Measurements from ENCODE around the gene ZBTB21. TPM values are rescaled to one million over a fixed set of nuclear protein-coding genes. Genes with fewer than 3 reads are reported as not detected.

The ZBTB21 gene
- total and polyA plus RNA-seq, 2 experiments from 2014 or later = 10.7 TPM

DNA sequence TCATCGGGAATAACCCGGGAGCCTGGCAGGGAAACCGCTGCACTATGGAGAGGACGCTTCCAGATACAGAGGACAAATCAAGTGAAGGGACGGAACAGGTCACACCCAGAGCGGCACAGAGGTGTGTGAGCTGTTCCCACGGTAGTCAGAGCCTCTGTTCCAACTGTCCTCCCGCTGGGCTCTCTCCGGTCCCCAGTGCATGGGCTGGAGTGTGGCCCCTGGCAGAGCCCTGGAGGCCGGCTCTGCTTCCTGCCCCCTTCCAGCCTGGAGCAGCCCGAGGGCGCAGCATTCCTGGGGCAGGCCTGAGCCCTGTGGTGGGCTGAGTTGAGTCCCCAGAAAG lies 11.9 kb upstream of the ZBTB21 start:
- Histone ChIP-seq H3K79me2 (ENCODE audit: insufficient read depth) (no peaks in the 10 kb centered on the region), H3K4me1 (ENCODE audit: insufficient read depth) (peaks cover 9% of the 10 kb centered on the region; the same call in 1 of the 2 replicates), H3K9me3 (ENCODE audit: low read depth) (no peaks in the 10 kb centered on the region), H3K4me2 (ENCODE audit: unreplicated experiment) (no peak overlapping the region), H3F3A (ENCODE audit: insufficient read depth) (no peaks in the 10 kb centered on the region), H3K27ac (no peak overlapping the region), H3K9me2 (ENCODE audit: insufficient read depth) (no peaks in the 10 kb centered on the region), H4K20me1 (ENCODE audit: insufficient read depth) (no peaks in the 10 kb centered on the region), H3K36me3 (ENCODE audit: low read depth) (no peaks in the 10 kb centered on the region), H3K27me3 (replicated peaks; ENCODE audit: insufficient read depth) (no peaks in the 10 kb centered on the region), H3K9ac (no peak overlapping the region), H3K4me3 (no peak overlapping the region), H2AFZ (no peak overlapping the region)
- in situ Hi-C loops (cut with MboI) = no loop called here
- WGBS, 2 experiments (ENCODE audit: low coverage in 1 of 2, low lambda C conversion rate in 2 of 2, missing lambda C conversion rate in 2 of 2) = 71 to 83% methylated on average over 12 of the region's 12 CpGs
- TF ChIP-seq EZH2 (IDR thresholded peaks at IDR 0.05; ENCODE audit: insufficient read depth, poor library complexity, severe bottlenecking) (no peak), EZH2phosphoT487 (IDR thresholded peaks at IDR 0.05; ENCODE audit: insufficient read depth, low read depth) (no peak)
- DNase-seq = no peak

- DNase-seq = no peak
- Histone ChIP-seq H3K4me2 (ENCODE audit: unreplicated experiment) (no peak overlapping the region), H3K27ac (no peak overlapping the region), H3F3A (ENCODE audit: insufficient read depth) (no peaks in the 10 kb centered on the region), H2AFZ (no peak overlapping the region), H3K27me3 (replicated peaks; ENCODE audit: insufficient read depth) (no peaks in the 10 kb centered on the region), H3K36me3 (ENCODE audit: low read depth) (no peaks in the 10 kb centered on the region), H3K4me1 (ENCODE audit: insufficient read depth) (peaks cover 9% of the 10 kb centered on the region; the same call in 1 of the 2 replicates), H3K9me2 (ENCODE audit: insufficient read depth) (no peaks in the 10 kb centered on the region), H3K9ac (no peak overlapping the region), H3K4me3 (no peak overlapping the region), H3K79me2 (ENCODE audit: insufficient read depth) (no peaks in the 10 kb centered on the region), H3K9me3 (ENCODE audit: low read depth) (no peaks in the 10 kb centered on the region), H4K20me1 (ENCODE audit: insufficient read depth) (no peaks in the 10 kb centered on the region)
- TF ChIP-seq EZH2phosphoT487 (IDR thresholded peaks at IDR 0.05; ENCODE audit: insufficient read depth, low read depth) (no peak), EZH2 (IDR thresholded peaks at IDR 0.05; ENCODE audit: insufficient read depth, poor library complexity, severe bottlenecking) (no peak)
- in situ Hi-C loops (cut with MboI) = no loop called here
- WGBS, 2 experiments (ENCODE audit: low coverage in 1 of 2, low lambda C conversion rate in 2 of 2, missing lambda C conversion rate in 2 of 2) = 78 to 79% methylated on average over 20 of the region's 20 CpGs
Measured at GRCh38 chr21:42021371-42022090, 11.4 kb upstream of the ZBTB21 start.

DNA sequence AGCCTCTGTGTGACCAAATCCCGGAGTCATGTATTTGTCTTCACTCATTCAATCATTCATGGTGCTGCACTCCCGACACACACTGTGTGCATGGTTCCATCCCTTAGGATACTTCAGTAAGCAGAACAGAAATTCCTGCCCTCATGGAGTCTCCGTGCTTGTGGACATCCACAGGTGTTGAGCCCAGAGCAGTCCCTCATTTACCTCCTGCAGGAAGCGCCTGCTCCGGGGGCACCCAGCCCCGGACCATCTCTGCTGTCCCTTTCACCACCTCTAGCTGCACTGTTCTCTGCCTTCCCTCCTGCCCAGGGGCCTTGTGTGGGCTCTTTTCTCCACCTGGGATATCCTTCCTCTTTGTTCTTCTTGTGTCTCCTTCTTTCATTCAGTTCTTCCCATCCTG lies 9.5 kb upstream of the ZBTB21 start:
- no peaks in the 10 kb centered on the region for H3K9me3 ChIP-seq (ENCODE audit: low read depth)
- no peaks in the 10 kb centered on the region for H3K4me1 ChIP-seq (ENCODE audit: insufficient read depth)
- in situ Hi-C loops (cut with MboI) = no loop called here
- no peaks in the 10 kb centered on the region for H3K36me3 ChIP-seq (ENCODE audit: low read depth)
- no peak for DNase-seq
- H3K4me2 ChIP-seq (ENCODE audit: unreplicated experiment) = no peak overlapping the region
- no peak overlapping the region for H3K27ac ChIP-seq
- 92 to 95% methylated on average over 6 of the region's 6 CpGs for WGBS, 2 experiments (ENCODE audit: low coverage in 1 of 2, low lambda C conversion rate in 2 of 2, missing lambda C conversion rate in 2 of 2)
- H3K27me3 ChIP-seq (replicated peaks; ENCODE audit: insufficient read depth) = no peaks in the 10 kb centered on the region
- H4K20me1 ChIP-seq (ENCODE audit: insufficient read depth) = no peaks in the 10 kb centered on the region
- no peaks in the 10 kb centered on the region for H3F3A ChIP-seq (ENCODE audit: insufficient read depth)
- no peak overlapping the region for H2AFZ ChIP-seq
- H3K9ac ChIP-seq = no peak overlapping the region
- H3K4me3 ChIP-seq = no peak overlapping the region
- TF ChIP-seq EZH2 (IDR thresholded peaks at IDR 0.05; ENCODE audit: insufficient read depth, poor library complexity, severe bottlenecking) (no peak), EZH2phosphoT487 (IDR thresholded peaks at IDR 0.05; ENCODE audit: insufficient read depth, low read depth) (no peak)
- no peaks in the 10 kb centered on the region for H3K79me2 ChIP-seq (ENCODE audit: insufficient read depth)
- no peaks in the 10 kb centered on the region for H3K9me2 ChIP-seq (ENCODE audit: insufficient read depth)

- H3K27me3 ChIP-seq (replicated peaks; ENCODE audit: insufficient read depth) = no peaks in the 10 kb centered on the region
- TF ChIP-seq EZH2phosphoT487 (IDR thresholded peaks at IDR 0.05; ENCODE audit: insufficient read depth, low read depth) (no peak), EZH2 (IDR thresholded peaks at IDR 0.05; ENCODE audit: insufficient read depth, poor library complexity, severe bottlenecking) (no peak)
- H3K27ac ChIP-seq = no peak overlapping the region
- H3K9me3 ChIP-seq (ENCODE audit: low read depth) = no peaks in the 10 kb centered on the region
- no peaks in the 10 kb centered on the region for H3K4me1 ChIP-seq (ENCODE audit: insufficient read depth)
- H3F3A ChIP-seq (ENCODE audit: insufficient read depth) = no peaks in the 10 kb centered on the region
- no peak overlapping the region for H3K9ac ChIP-seq
- H3K79me2 ChIP-seq (ENCODE audit: insufficient read depth) = no peaks in the 10 kb centered on the region
- no peaks in the 10 kb centered on the region for H3K36me3 ChIP-seq (ENCODE audit: low read depth)
- no peak overlapping the region for H3K4me3 ChIP-seq
- in situ Hi-C loops (cut with MboI) = no loop called here
- H4K20me1 ChIP-seq (ENCODE audit: insufficient read depth) = no peaks in the 10 kb centered on the region
- WGBS, 2 experiments (ENCODE audit: low coverage in 1 of 2, low lambda C conversion rate in 2 of 2, missing lambda C conversion rate in 2 of 2) = 82 to 86% methylated on average over 11 of the region's 11 CpGs
- no peak overlapping the region for H3K4me2 ChIP-seq (ENCODE audit: unreplicated experiment)
- no peak for DNase-seq
- no peaks in the 10 kb centered on the region for H3K9me2 ChIP-seq (ENCODE audit: insufficient read depth)
- H2AFZ ChIP-seq = no peak overlapping the region
Measured at GRCh38 chr21:42019101-42019605, 9.0 kb upstream of the ZBTB21 start.

All from GM23248 (cell line).